Measurements from ENCODE around the gene TIMM44.
A peak's percentile ranks its signal among the peaks of the same experiment; 100 is the strongest.

TIMM44 gene

GRCh38 chr19:7928334-7928706, 15.1 kb downstream of the TIMM44 start:
- POLR2A ChIA-PET: no interaction called here
- CTCF ChIA-PET: interaction anchor here (1.1 to 7.2 kb wide), 2 partner anchors 14 to 76 kb away, joined by 3 to 90 read pairs; partner anchors contain the start of gene TIMM44
- TF ChIP-seq CTCF (IDR thresholded peaks at IDR 0.05; ENCODE audit: control extremely low read depth, extremely low read depth, low read depth, missing control alignments): no peak
- no peak for DNase-seq (ENCODE audit: extremely low spot score)

GRCh38 chr19:7927605-7928333, 15.7 kb downstream of the TIMM44 start:
- no peak for TF ChIP-seq CTCF (IDR thresholded peaks at IDR 0.05; ENCODE audit: control extremely low read depth, extremely low read depth, low read depth, missing control alignments)
- ChIA-PET CTCF (interaction anchor here (7.2 kb wide), 1 partner anchor 15 kb away, joined by 90 read pairs; the partner anchor contains the start of gene TIMM44), POLR2A (interaction anchor here (0.6 kb wide), 1 partner anchor 287 kb away, joined by 3 read pairs; no protein-coding TSS in a partner anchor)
- DNase-seq (ENCODE audit: extremely low spot score): no peak

- TF ChIP-seq CTCF (IDR thresholded peaks at IDR 0.05; ENCODE audit: control extremely low read depth, extremely low read depth, low read depth, missing control alignments): no peak
- DNase-seq (ENCODE audit: extremely low spot score): no peak
- POLR2A ChIA-PET: interaction anchor here (0.6 kb wide), 1 partner anchor 288 kb away, joined by 3 read pairs; no protein-coding TSS in a partner anchor
- CTCF ChIA-PET: interaction anchor here (1.5 to 7.2 kb wide), 3 partner anchors 9 to 15 kb away, joined by 3 to 90 read pairs (median 5); partner anchors contain the start of gene TIMM44
Observed at GRCh38 chr19:7926727-7927604, 16.5 kb downstream of the TIMM44 start.

GRCh38 chr19:7926021-7926726, 17.3 kb downstream of the TIMM44 start, which contains the start of gene CTXN1:
TSS of gene CTXN1 (minus strand) at chr19:7926135. CDS start at chr19:7925538, 597 bp downstream.
- TF ChIP-seq CTCF (IDR thresholded peaks at IDR 0.05; ENCODE audit: control extremely low read depth, extremely low read depth, low read depth, missing control alignments): no peak
- ChIA-PET CTCF (interaction anchor here (1.5 to 7.2 kb wide), 3 partner anchors 9 to 16 kb away, joined by 3 to 90 read pairs (median 5); partner anchors contain the start of gene TIMM44), POLR2A (no interaction called here)
- peak; percentile 90 for DNase-seq (ENCODE audit: extremely low spot score)

GRCh38 chr19:7925171-7925851, 18.2 kb downstream of the TIMM44 start:
- ChIA-PET POLR2A (no interaction called here), CTCF (interaction anchor here (7.2 kb wide), 1 partner anchor 17 kb away, joined by 90 read pairs; the partner anchor contains the start of gene TIMM44)
- peak; percentile 82 for DNase-seq (ENCODE audit: extremely low spot score)
- peak; percentile 89 for TF ChIP-seq CTCF (IDR thresholded peaks at IDR 0.05; ENCODE audit: control extremely low read depth, extremely low read depth, low read depth, missing control alignments)
